ENCODE data around the gene GDPD5.

GDPD5 gene

GRCh38 chr11:75513250-75513649 is 12.5 kb downstream of the GDPD5 start (continued):
- TF ChIP-seq, protein P1, sequence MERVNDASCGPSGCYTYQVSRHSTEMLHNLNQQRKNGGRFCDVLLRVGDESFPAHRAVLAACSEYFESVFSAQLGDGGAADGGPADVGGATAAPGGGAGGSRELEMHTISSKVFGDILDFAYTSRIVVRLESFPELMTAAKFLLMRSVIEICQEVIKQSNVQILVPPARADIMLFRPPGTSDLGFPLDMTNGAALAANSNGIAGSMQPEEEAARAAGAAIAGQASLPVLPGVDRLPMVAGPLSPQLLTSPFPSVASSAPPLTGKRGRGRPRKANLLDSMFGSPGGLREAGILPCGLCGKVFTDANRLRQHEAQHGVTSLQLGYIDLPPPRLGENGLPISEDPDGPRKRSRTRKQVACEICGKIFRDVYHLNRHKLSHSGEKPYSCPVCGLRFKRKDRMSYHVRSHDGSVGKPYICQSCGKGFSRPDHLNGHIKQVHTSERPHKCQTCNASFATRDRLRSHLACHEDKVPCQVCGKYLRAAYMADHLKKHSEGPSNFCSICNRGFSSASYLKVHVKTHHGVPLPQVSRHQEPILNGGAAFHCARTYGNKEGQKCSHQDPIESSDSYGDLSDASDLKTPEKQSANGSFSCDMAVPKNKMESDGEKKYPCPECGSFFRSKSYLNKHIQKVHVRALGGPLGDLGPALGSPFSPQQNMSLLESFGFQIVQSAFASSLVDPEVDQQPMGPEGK (CRISPR knock-in tag; IDR thresholded peaks at IDR 0.05; ENCODE audit: borderline replicate concordance), result no peak
- TF ChIP-seq ESRRG (CRISPR knock-in tag; IDR thresholded peaks at IDR 0.05), result no peak
- TF ChIP-seq, protein P2, sequence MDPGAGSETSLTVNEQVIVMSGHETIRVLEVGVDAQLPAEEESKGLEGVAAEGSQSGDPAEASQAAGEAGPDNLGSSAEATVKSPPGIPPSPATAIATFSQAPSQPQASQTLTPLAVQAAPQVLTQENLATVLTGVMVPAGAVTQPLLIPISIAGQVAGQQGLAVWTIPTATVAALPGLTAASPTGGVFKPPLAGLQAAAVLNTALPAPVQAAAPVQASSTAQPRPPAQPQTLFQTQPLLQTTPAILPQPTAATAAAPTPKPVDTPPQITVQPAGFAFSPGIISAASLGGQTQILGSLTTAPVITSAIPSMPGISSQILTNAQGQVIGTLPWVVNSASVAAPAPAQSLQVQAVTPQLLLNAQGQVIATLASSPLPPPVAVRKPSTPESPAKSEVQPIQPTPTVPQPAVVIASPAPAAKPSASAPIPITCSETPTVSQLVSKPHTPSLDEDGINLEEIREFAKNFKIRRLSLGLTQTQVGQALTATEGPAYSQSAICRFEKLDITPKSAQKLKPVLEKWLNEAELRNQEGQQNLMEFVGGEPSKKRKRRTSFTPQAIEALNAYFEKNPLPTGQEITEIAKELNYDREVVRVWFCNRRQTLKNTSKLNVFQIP (CRISPR knock-in tag; IDR thresholded peaks at IDR 0.05; ENCODE audit: borderline replicate concordance, low read depth), result no peak
- TF ChIP-seq TOX (CRISPR knock-in tag; IDR thresholded peaks at IDR 0.05; ENCODE audit: borderline replicate concordance), result no peak
- no peak for TF ChIP-seq OSR1 (CRISPR knock-in tag; IDR thresholded peaks at IDR 0.05)
- no peak for TF ChIP-seq ZFP3 (CRISPR knock-in tag; IDR thresholded peaks at IDR 0.05)
- no peak for TF ChIP-seq ZNF70 (CRISPR knock-in tag; IDR thresholded peaks at IDR 0.05)
- no peak for TF ChIP-seq CSDC2 (CRISPR knock-in tag; IDR thresholded peaks at IDR 0.05)

- no peak for ATAC-seq
- TF ChIP-seq ZFP30 (CRISPR knock-in tag; IDR thresholded peaks at IDR 0.05) (no peak), PPARA (CRISPR knock-in tag; IDR thresholded peaks at IDR 0.05; ENCODE audit: borderline replicate concordance) (no peak), ZNF8 (CRISPR knock-in tag; IDR thresholded peaks at IDR 0.05) (no peak), RARB (CRISPR knock-in tag; IDR thresholded peaks at IDR 0.05) (no peak), ZC3H10 (CRISPR knock-in tag; IDR thresholded peaks at IDR 0.05) (no peak), ARNTL (CRISPR knock-in tag; IDR thresholded peaks at IDR 0.05; ENCODE audit: borderline replicate concordance, low read depth) (no peak), CSDC2 (CRISPR knock-in tag; IDR thresholded peaks at IDR 0.05) (no peak), OSR1 (CRISPR knock-in tag; IDR thresholded peaks at IDR 0.05) (no peak), ZNF70 (CRISPR knock-in tag; IDR thresholded peaks at IDR 0.05) (no peak), ZFP3 (CRISPR knock-in tag; IDR thresholded peaks at IDR 0.05) (no peak), ISL1 (CRISPR knock-in tag; IDR thresholded peaks at IDR 0.05) (no peak), TSHZ2 (CRISPR knock-in tag; IDR thresholded peaks at IDR 0.05) (no peak), ESRRG (CRISPR knock-in tag; IDR thresholded peaks at IDR 0.05) (no peak)
- TF ChIP-seq, protein P3, sequence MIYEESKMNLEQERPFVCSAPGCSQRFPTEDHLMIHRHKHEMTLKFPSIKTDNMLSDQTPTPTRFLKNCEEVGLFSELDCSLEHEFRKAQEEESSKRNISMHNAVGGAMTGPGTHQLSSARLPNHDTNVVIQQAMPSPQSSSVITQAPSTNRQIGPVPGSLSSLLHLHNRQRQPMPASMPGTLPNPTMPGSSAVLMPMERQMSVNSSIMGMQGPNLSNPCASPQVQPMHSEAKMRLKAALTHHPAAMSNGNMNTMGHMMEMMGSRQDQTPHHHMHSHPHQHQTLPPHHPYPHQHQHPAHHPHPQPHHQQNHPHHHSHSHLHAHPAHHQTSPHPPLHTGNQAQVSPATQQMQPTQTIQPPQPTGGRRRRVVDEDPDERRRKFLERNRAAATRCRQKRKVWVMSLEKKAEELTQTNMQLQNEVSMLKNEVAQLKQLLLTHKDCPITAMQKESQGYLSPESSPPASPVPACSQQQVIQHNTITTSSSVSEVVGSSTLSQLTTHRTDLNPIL (CRISPR knock-in tag; IDR thresholded peaks at IDR 0.05; ENCODE audit: low read depth), result no peak
- TF ChIP-seq, protein P4, sequence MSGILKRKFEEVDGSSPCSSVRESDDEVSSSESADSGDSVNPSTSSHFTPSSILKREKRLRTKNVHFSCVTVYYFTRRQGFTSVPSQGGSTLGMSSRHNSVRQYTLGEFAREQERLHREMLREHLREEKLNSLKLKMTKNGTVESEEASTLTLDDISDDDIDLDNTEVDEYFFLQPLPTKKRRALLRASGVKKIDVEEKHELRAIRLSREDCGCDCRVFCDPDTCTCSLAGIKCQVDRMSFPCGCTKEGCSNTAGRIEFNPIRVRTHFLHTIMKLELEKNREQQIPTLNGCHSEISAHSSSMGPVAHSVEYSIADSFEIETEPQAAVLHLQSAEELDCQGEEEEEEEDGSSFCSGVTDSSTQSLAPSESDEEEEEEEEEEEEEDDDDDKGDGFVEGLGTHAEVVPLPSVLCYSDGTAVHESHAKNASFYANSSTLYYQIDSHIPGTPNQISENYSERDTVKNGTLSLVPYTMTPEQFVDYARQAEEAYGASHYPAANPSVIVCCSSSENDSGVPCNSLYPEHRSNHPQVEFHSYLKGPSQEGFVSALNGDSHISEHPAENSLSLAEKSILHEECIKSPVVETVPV (CRISPR knock-in tag; IDR thresholded peaks at IDR 0.05), result no peak
- TF ChIP-seq, protein P1 (CRISPR knock-in tag; IDR thresholded peaks at IDR 0.05; ENCODE audit: borderline replicate concordance), result no peak
Measured at GRCh38 chr11:75510723-75511019, 15.1 kb downstream of the GDPD5 start.

- ATAC-seq, result no peak
- TF ChIP-seq TSHZ2 (CRISPR knock-in tag; IDR thresholded peaks at IDR 0.05), result no peak
- TF ChIP-seq, protein P1 (CRISPR knock-in tag; IDR thresholded peaks at IDR 0.05; ENCODE audit: borderline replicate concordance), result no peak
- no peak for TF ChIP-seq ZFP3 (CRISPR knock-in tag; IDR thresholded peaks at IDR 0.05)
- TF ChIP-seq PPARA (CRISPR knock-in tag; IDR thresholded peaks at IDR 0.05; ENCODE audit: borderline replicate concordance), result no peak
- TF ChIP-seq TCF4 (CRISPR knock-in tag; IDR thresholded peaks at IDR 0.05; ENCODE audit: borderline replicate concordance), result no peak
- no peak for TF ChIP-seq ESRRG (CRISPR knock-in tag; IDR thresholded peaks at IDR 0.05)
Measured at GRCh38 chr11:75510004-75510722, 15.6 kb downstream of the GDPD5 start.
